ENCODE results near the gene LGALS14. TPM values are rescaled to one million over a fixed set of nuclear protein-coding genes. Genes with fewer than 3 reads are reported as not detected.

Gene LGALS14
- total RNA-seq, 1 donor from 2014 or later, result not detected

DNA sequence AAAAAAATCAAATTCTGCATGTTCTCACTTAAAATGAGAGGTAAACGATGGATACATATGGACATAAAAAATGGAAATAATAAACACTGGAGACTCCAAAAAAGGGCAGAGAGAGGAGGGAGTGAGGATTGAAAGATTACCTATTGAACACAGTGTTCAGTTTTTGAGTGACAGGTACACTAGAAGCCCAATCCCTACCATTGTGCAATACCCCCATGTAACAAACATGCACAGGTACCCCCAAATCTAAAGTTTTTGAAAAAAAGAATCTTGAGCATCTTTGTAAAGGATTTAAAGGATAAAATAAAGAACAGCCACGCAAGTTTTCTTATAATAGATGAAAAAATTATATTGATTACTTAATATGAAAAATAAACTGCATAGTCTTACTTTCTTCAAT, 50.3 kb downstream of the LGALS14 start:
- Mint-ChIP-seq H3K9me3 (ENCODE audit: unreplicated experiment) (peaks cover 2% of the 10 kb centered on the region), H3K27ac (ENCODE audit: unreplicated experiment) (no peak overlapping the region), H3K27me3 (ENCODE audit: low read depth, unreplicated experiment) (peaks cover 36% of the 10 kb centered on the region), H3K36me3 (ENCODE audit: low read depth, unreplicated experiment) (no peaks in the 10 kb centered on the region), H3K4me3 (ENCODE audit: unreplicated experiment) (no peak overlapping the region), H3K4me1 (ENCODE audit: low read depth, unreplicated experiment) (no peaks in the 10 kb centered on the region)
- Histone ChIP-seq H3K9ac (ENCODE audit: low read length) (no peak overlapping the region), H3K4me3 (ENCODE audit: insufficient read depth, low read depth, low read length) (no peak overlapping the region), H3K4me2 (ENCODE audit: low read length) (no peak overlapping the region), H3K4me1 (ENCODE audit: insufficient read depth, low read length) (no peaks in the 10 kb centered on the region), H3K27ac (ENCODE audit: low read depth, low read length) (no peak overlapping the region), H3K9me3 (ENCODE audit: insufficient read depth, low read depth, low read length) (no peaks in the 10 kb centered on the region), H3K79me2 (ENCODE audit: insufficient read depth, low read length) (no peaks in the 10 kb centered on the region), H3K27me3 (ENCODE audit: insufficient read depth, low read length) (no peaks in the 10 kb centered on the region), H3K36me3 (ENCODE audit: insufficient read depth, low read length) (no peaks in the 10 kb centered on the region), H2AFZ (ENCODE audit: low read depth, low read length) (no peak overlapping the region), H4K20me1 (ENCODE audit: insufficient read depth, low read length) (no peaks in the 10 kb centered on the region)
- DNase-seq (ENCODE audit: low read depth), result no peak
- TF ChIP-seq EZH2 (IDR thresholded peaks at IDR 0.05; ENCODE audit: insufficient read depth, low read length), result no peak
- no peak for TF ChIP-seq CTCF (IDR thresholded peaks at IDR 0.05; ENCODE audit: insufficient read depth, low read depth, low read length)
- FAIRE-seq, result no peak

- H3K36me3 Mint-ChIP-seq (ENCODE audit: low read depth, unreplicated experiment), result no peaks in the 10 kb centered on the region
- Histone ChIP-seq H3K9ac (ENCODE audit: low read length) (no peak overlapping the region), H4K20me1 (ENCODE audit: insufficient read depth, low read length) (no peaks in the 10 kb centered on the region), H3K36me3 (ENCODE audit: insufficient read depth, low read length) (no peaks in the 10 kb centered on the region), H2AFZ (ENCODE audit: low read depth, low read length) (no peak overlapping the region), H3K27ac (ENCODE audit: low read depth, low read length) (no peak overlapping the region), H3K9me3 (ENCODE audit: insufficient read depth, low read depth, low read length) (no peaks in the 10 kb centered on the region), H3K4me3 (ENCODE audit: insufficient read depth, low read depth, low read length) (no peak overlapping the region), H3K4me1 (ENCODE audit: insufficient read depth, low read length) (no peaks in the 10 kb centered on the region), H3K79me2 (ENCODE audit: insufficient read depth, low read length) (no peaks in the 10 kb centered on the region), H3K27me3 (ENCODE audit: insufficient read depth, low read length) (no peaks in the 10 kb centered on the region), H3K4me2 (ENCODE audit: low read length) (no peak overlapping the region)
- no peak for TF ChIP-seq CTCF (IDR thresholded peaks at IDR 0.05; ENCODE audit: insufficient read depth, low read depth, low read length)
- no peak for TF ChIP-seq EZH2 (IDR thresholded peaks at IDR 0.05; ENCODE audit: insufficient read depth, low read length)
- no peaks in the 10 kb centered on the region for H3K4me1 Mint-ChIP-seq (ENCODE audit: low read depth, unreplicated experiment)
- peaks cover 2% of the 10 kb centered on the region for H3K9me3 Mint-ChIP-seq (ENCODE audit: unreplicated experiment)
- peaks cover 35% of the 10 kb centered on the region for H3K27me3 Mint-ChIP-seq (ENCODE audit: low read depth, unreplicated experiment)
- DNase-seq (ENCODE audit: low read depth) (no peak), FAIRE-seq (no peak)
- H3K27ac Mint-ChIP-seq (ENCODE audit: unreplicated experiment), result no peak overlapping the region
- H3K4me3 Mint-ChIP-seq (ENCODE audit: unreplicated experiment), result no peak overlapping the region
Measured at GRCh38 chr19:39754971-39755370, 50.7 kb downstream of the LGALS14 start.

Other genes with a start within 250 kb of the LGALS14 start
- 85.3 and 97.2 TPM in 2 replicates for gene TIMM50, start 223.6 kb upstream of the LGALS14 start, total RNA-seq
- 0.84 and 0.89 TPM in 2 replicates for gene DLL3, start 205.5 kb upstream of the LGALS14 start, total RNA-seq
- gene SELENOV, start 189.3 kb upstream of the LGALS14 start, total RNA-seq, result not detected in 2 replicates
- 2.1 and 2.6 TPM in 2 replicates for gene EID2B, start 171.6 kb upstream of the LGALS14 start, total RNA-seq
- gene EID2, start 164.3 kb upstream of the LGALS14 start, total RNA-seq, result 15.7 and 17.2 TPM in 2 replicates
- not detected in 2 replicates for gene LGALS13, start 102.0 kb upstream of the LGALS14 start, total RNA-seq
- not detected in 2 replicates for gene LGALS16, start 48.6 kb upstream of the LGALS14 start, total RNA-seq
- not detected in 2 replicates for gene CLC, start 33.5 kb downstream of the LGALS14 start, total RNA-seq
- not detected in 2 replicates for gene LEUTX, start 74.4 kb downstream of the LGALS14 start, total RNA-seq
- gene DYRK1B, start 129.7 kb downstream of the LGALS14 start, total RNA-seq, result 25.4 and 31.4 TPM in 2 replicates
- 109 and 135 TPM in 2 replicates for gene FBL, start 141.9 kb downstream of the LGALS14 start, total RNA-seq
- 0.54 and 1.4 TPM in 2 replicates for gene FCGBP, start 230.2 kb downstream of the LGALS14 start, total RNA-seq